ENCODE measurements around the gene MIDN.

DNA sequence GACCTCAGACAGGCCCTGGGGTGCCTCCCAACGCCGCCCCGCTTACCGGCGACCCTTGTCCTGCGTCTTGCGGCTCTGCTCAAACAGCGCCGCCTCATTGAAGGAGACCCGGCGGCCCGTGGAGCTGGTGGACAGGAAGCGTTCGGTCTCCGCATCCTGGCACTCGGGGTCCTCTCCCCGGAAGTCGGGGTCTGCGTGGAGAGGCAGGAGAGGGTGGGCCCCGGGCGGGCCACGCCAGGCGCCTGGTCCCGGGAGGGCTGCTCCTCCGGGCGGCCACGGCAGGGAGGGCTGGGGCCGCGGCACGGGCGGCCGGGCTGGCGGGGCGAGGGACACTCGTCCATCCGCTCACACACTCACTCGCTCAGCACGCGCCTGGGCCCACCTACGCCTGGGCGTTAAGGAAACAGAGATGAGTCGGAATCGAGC, 13.4 kb upstream of the MIDN start:
- TF ChIP-seq, protein P1, sequence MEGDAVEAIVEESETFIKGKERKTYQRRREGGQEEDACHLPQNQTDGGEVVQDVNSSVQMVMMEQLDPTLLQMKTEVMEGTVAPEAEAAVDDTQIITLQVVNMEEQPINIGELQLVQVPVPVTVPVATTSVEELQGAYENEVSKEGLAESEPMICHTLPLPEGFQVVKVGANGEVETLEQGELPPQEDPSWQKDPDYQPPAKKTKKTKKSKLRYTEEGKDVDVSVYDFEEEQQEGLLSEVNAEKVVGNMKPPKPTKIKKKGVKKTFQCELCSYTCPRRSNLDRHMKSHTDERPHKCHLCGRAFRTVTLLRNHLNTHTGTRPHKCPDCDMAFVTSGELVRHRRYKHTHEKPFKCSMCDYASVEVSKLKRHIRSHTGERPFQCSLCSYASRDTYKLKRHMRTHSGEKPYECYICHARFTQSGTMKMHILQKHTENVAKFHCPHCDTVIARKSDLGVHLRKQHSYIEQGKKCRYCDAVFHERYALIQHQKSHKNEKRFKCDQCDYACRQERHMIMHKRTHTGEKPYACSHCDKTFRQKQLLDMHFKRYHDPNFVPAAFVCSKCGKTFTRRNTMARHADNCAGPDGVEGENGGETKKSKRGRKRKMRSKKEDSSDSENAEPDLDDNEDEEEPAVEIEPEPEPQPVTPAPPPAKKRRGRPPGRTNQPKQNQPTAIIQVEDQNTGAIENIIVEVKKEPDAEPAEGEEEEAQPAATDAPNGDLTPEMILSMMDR (IDR thresholded peaks at IDR 0.05) = no peak
- TF ChIP-seq POLR2AphosphoS5 (IDR thresholded peaks at IDR 0.05) = no peak
